Activated T-helper 17 cell treated with anti-CD3 and anti-CD28 coated beads, Interleukin-2, amount 50 U/mL, for 72 hours (primary cell): ENCODE data around the gene PIEZO2. TPM values are rescaled to one million over a fixed set of nuclear protein-coding genes. Genes with fewer than 3 reads are reported as not detected.
"Not testable (repeated sequence)": the region's sequence is repeated elsewhere in the genome, so short reads cannot be mapped to it uniquely, and the experiment has no call there.

Experiments used
- ATAC-seq: fragments of 150-1000 bp; cut with Tn5 transposase; replicated peaks from 2 replicates; pipeline ENCODE4 v1.10.0; 2021; ENCODE audit warnings: mild to moderate bottlenecking, moderate library complexity
- H3K27ac Mint-ChIP-seq: one replicate; pipeline ENCODE4 v1.8.0; 2022; ENCODE audit warnings: mixed read lengths
- H3K27me3 Mint-ChIP-seq: one replicate; pipeline ENCODE4 v1.8.0; 2022; ENCODE audit warnings: mixed read lengths
- H3K36me3 Mint-ChIP-seq: one replicate; pipeline ENCODE4 v1.8.0; 2022; ENCODE audit warnings: low read depth, mild to moderate bottlenecking, mixed read lengths
- H3K4me1 Mint-ChIP-seq: one replicate; pipeline ENCODE4 v1.8.0; 2022; ENCODE audit warnings: mixed read lengths
- H3K4me3 Mint-ChIP-seq: one replicate; pipeline ENCODE4 v1.8.0; 2022; ENCODE audit warnings: mild to moderate bottlenecking, mixed read lengths
- H3K9me3 Mint-ChIP-seq: one replicate; pipeline ENCODE4 v1.8.0; 2022; ENCODE audit warnings: mixed read lengths
- total RNA-seq, 2 donors: library from RNA; stranded (reverse); gene quantifications; one replicate each; pipeline ENCODE4 v1.2.3, GENCODE V29; 2022

The PIEZO2 gene
- total RNA-seq, 2 donors from 2014 or later, result not detected

- ATAC-seq, result no peak
- Mint-ChIP-seq H3K36me3 (no peaks in the 10 kb centered on the region), H3K4me1 (no peaks in the 10 kb centered on the region), H3K27me3 (peaks cover 8% of the 10 kb centered on the region), H3K4me3 (no peak overlapping the region), H3K27ac (no peak overlapping the region), H3K9me3 (peaks cover 10% of the 10 kb centered on the region)
Measured at GRCh38 chr18:10950080-10950875, 199.1 kb downstream of the PIEZO2 start.

- H3K4me3 Mint-ChIP-seq, result no peak overlapping the region
- no peak for ATAC-seq
- H3K36me3 Mint-ChIP-seq, result no peaks in the 10 kb centered on the region
- H3K9me3 Mint-ChIP-seq, result peaks cover 12% of the 10 kb centered on the region
- H3K4me1 Mint-ChIP-seq, result no peaks in the 10 kb centered on the region
- peaks cover 4% of the 10 kb centered on the region for H3K27me3 Mint-ChIP-seq
- H3K27ac Mint-ChIP-seq, result no peak overlapping the region
Measured at GRCh38 chr18:10949655-10950054, 199.7 kb downstream of the PIEZO2 start.

DNA sequence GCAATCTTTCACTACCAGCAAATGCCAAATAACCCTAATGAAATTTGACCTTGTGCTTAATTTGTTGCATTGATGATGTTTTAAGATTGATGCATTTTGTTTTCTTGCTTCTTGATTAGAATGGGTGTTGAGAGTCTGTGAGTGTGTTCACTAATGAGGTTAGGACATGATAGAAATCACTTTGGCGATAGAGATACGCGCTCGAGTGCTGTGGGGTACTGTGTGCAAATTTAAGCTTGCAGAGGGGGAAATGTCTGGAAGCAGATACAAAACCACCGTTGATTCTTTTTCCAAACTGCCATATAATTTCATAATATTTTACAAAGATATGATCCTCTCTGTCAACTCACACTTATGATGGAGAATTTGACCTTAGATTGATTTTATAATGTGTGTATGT, 200.9 kb downstream of the PIEZO2 start:
- no peaks in the 10 kb centered on the region for H3K36me3 Mint-ChIP-seq
- peaks cover 17% of the 10 kb centered on the region for H3K9me3 Mint-ChIP-seq
- H3K27me3 Mint-ChIP-seq, result no peaks in the 10 kb centered on the region
- H3K4me3 Mint-ChIP-seq, result no peak overlapping the region
- no peak overlapping the region for H3K27ac Mint-ChIP-seq
- no peak for ATAC-seq
- H3K4me1 Mint-ChIP-seq, result no peaks in the 10 kb centered on the region

- H3K36me3 Mint-ChIP-seq, result no peaks in the 10 kb centered on the region
- ATAC-seq, result no peak
- no peaks in the 10 kb centered on the region for H3K4me1 Mint-ChIP-seq
- peaks cover 26% of the 10 kb centered on the region for H3K9me3 Mint-ChIP-seq
- H3K4me3 Mint-ChIP-seq, result no peak overlapping the region
- no peaks in the 10 kb centered on the region for H3K27me3 Mint-ChIP-seq
- H3K27ac Mint-ChIP-seq, result no peak overlapping the region
Measured at GRCh38 chr18:10946058-10946457, 203.3 kb downstream of the PIEZO2 start.

GRCh38 chr18:10942998-10943397, 206.4 kb downstream of the PIEZO2 start:
- Mint-ChIP-seq H3K27me3 (no peaks in the 10 kb centered on the region), H3K4me1 (no peaks in the 10 kb centered on the region), H3K4me3 (no peak overlapping the region), H3K9me3 (peaks cover 29% of the 10 kb centered on the region), H3K36me3 (no peaks in the 10 kb centered on the region), H3K27ac (no peak overlapping the region)
- ATAC-seq, result no peak

- Mint-ChIP-seq H3K9me3 (peaks cover 21% of the 10 kb centered on the region), H3K27me3 (peaks cover 11% of the 10 kb centered on the region), H3K4me1 (no peaks in the 10 kb centered on the region), H3K27ac (no peak overlapping the region), H3K36me3 (no peaks in the 10 kb centered on the region), H3K4me3 (no peak overlapping the region)
- ATAC-seq, result no peak
Measured at GRCh38 chr18:10939822-10940221, 209.5 kb downstream of the PIEZO2 start.

DNA sequence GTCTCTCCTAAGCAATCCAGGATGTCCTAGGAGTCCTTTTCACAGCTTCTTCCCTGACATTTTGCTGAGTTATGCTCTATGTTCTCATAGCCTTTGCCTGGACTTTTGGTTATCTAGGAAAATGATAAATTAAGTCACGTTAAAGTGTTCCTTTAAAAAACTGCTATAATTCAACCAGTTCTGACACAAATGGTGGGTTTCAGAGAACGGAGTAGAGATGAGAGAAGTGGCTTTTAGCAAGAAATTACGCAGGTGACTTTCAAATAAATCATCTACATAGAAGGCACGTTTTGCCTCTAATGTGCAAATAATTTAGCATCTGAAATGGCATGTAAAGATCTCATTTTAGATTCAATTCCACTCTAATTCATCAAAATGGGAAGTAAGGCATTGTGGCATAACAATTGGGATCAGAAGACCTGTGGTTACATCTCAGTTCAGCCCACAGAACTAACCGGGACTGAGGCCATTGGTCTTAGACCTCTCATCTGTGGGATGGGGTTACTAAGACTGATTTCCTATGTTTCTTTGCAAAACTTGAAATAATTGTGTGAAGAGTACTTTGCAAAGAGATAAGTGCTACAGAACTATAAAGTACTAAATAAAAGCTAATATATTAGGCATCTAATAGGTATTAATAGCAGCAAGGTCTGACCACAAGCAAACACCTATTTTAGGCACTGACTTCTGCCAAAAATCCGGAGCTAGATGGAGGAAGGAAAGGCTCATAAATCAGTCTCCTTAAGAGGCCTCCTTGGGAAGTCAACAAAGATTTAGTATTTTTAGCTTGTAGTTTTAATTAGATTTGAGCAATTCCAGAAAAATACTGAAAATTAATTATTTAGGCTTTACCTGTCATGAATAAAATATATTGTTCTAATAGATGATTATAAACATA, 211.4 kb downstream of the PIEZO2 start:
- ATAC-seq, result no peak
- no peak overlapping the region for H3K4me3 Mint-ChIP-seq
- peaks cover 13% of the 10 kb centered on the region for H3K9me3 Mint-ChIP-seq
- no peaks in the 10 kb centered on the region for H3K36me3 Mint-ChIP-seq
- H3K4me1 Mint-ChIP-seq, result no peaks in the 10 kb centered on the region
- H3K27me3 Mint-ChIP-seq, result peaks cover 14% of the 10 kb centered on the region
- H3K27ac Mint-ChIP-seq, result no peak overlapping the region

DNA sequence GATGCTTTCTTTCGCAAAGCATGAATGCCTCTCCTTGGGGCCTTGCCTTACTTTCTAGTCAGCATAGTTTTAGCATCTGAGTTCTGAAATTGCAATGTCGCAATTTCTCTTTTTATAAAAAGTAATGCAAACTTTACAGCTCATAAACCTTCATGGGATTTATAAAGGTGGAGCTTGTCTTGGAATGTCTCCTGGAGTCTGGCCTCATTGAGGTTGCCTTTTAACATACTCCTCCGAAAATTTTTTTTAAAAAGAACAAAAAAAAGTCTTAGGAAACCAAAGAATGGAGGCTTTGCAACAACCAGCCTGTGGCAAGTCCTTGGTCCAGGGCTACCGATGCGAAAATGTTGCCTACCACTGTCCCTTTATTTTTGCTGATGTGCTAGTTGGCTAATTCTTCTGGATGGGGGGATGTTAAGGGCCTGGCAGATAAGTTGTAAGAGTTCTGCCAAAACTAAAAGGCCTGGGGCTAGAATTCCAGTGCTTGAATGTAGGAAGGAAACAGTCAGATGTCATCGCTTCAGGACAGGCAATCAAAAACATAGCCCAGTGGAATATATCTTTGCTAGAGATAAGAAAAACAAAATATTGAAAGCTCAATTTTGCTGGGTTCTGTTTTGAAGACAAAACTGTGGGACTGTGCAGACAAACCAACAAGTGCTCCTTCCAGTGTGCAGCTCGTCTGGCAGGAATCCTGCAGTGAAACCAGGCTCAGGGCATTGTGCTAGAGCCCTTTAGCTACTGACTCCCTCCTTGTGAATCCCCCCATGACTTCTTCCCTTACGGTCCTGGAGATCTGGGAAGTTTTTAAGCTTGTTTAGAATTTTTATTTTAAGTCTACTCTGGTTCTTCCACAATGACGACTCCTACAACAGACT, 213.0 kb downstream of the PIEZO2 start:
- no peak overlapping the region for H3K27ac Mint-ChIP-seq
- H3K4me3 Mint-ChIP-seq, result no peak overlapping the region
- no peaks in the 10 kb centered on the region for H3K36me3 Mint-ChIP-seq
- H3K9me3 Mint-ChIP-seq, result peaks cover 6% of the 10 kb centered on the region
- no peaks in the 10 kb centered on the region for H3K4me1 Mint-ChIP-seq
- H3K27me3 Mint-ChIP-seq, result peaks cover 14% of the 10 kb centered on the region
- ATAC-seq, result no peak

GRCh38 chr18:10935588-10935987, 213.8 kb downstream of the PIEZO2 start:
- no peaks in the 10 kb centered on the region for H3K36me3 Mint-ChIP-seq
- peaks cover 14% of the 10 kb centered on the region for H3K27me3 Mint-ChIP-seq
- H3K27ac Mint-ChIP-seq, result no peak overlapping the region
- peaks cover 6% of the 10 kb centered on the region for H3K9me3 Mint-ChIP-seq
- ATAC-seq, result no peak
- H3K4me1 Mint-ChIP-seq, result no peaks in the 10 kb centered on the region
- no peak overlapping the region for H3K4me3 Mint-ChIP-seq

DNA sequence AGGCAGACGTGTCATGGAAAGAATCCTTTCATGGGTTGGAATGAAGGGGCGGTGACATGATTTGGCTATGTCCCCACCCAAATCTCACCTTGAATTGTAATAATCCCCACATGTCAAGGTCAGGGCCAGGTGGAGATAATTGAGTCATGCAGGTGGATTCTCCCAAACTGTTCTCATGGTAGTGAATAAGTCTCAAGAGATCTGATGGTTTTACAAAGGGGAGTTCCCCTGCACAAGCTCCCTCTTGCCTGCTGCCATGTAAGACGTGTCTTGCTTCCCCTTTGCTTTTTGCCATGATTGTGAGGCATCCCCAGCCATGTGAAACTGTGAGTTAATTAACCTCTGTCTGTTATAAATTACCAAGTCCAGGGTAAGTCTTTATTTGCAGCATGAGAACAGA, 215.7 kb downstream of the PIEZO2 start:
- H3K4me3 Mint-ChIP-seq, H3K4me1 Mint-ChIP-seq, H3K9me3 Mint-ChIP-seq, H3K36me3 Mint-ChIP-seq, H3K27ac Mint-ChIP-seq, ATAC-seq: not testable (repeated sequence)
- H3K27me3 Mint-ChIP-seq, result peaks cover 14% of the 10 kb centered on the region

DNA sequence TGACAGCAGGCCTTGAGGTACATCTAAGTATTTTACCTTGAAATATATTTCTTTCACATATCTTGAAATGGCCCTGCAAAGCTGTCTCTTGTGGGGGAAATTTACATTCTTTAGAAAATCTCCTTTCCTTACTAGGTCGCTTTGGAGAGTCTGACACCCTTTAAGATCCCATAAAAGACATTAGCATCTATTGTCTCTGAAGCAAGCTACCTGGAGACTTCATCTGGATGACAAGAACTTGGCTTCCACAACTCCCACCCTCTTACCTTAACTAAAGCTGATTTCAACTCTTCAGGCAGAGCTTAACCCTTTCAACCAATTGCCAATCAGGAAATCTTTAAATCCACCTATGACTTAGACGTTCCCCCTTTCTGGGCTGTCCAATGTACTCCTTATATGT, 219.3 kb downstream of the PIEZO2 start:
- H3K4me3 Mint-ChIP-seq, result no peak overlapping the region
- H3K36me3 Mint-ChIP-seq, result no peaks in the 10 kb centered on the region
- peaks cover 9% of the 10 kb centered on the region for H3K27me3 Mint-ChIP-seq
- peaks cover 2% of the 10 kb centered on the region for H3K9me3 Mint-ChIP-seq
- no peak for ATAC-seq
- H3K27ac Mint-ChIP-seq, result no peak overlapping the region
- H3K4me1 Mint-ChIP-seq, result no peaks in the 10 kb centered on the region

GRCh38 chr18:10928772-10929373, 220.5 kb downstream of the PIEZO2 start:
- Mint-ChIP-seq H3K27ac (no peak overlapping the region), H3K4me1 (no peaks in the 10 kb centered on the region), H3K36me3 (no peaks in the 10 kb centered on the region), H3K27me3 (peaks cover 3% of the 10 kb centered on the region), H3K4me3 (no peak overlapping the region), H3K9me3 (no peaks in the 10 kb centered on the region)
- ATAC-seq, result no peak

- Mint-ChIP-seq H3K9me3 (no peaks in the 10 kb centered on the region), H3K4me1 (no peaks in the 10 kb centered on the region), H3K36me3 (no peaks in the 10 kb centered on the region), H3K27me3 (peaks cover 3% of the 10 kb centered on the region), H3K27ac (no peak overlapping the region), H3K4me3 (no peak overlapping the region)
- peak; percentile 23 for ATAC-seq
Measured at GRCh38 chr18:10928011-10928771, 221.2 kb downstream of the PIEZO2 start.
